Left lung (tissue), 10 donors: ENCODE results near the gene FOXM1. TPM values are rescaled to one million over a fixed set of nuclear protein-coding genes. Genes with fewer than 3 reads are reported as not detected.

Source experiments
- ATAC-seq: fragments of 200-7000 bp; cut with Tn5 transposase; one replicate; pipeline ENCODE4 v1.9.1; 2020; ENCODE audit warnings: moderate library complexity
- DNase-seq, 4 donors: peaks; one replicate each; pipeline ENCODE4 v3.0.0-alpha.2; 2013 to 2020
- H3K27ac ChIP-seq, 2 donors: fragments of 200-600 bp; sonication (generic) in 1 of 2; one replicate each; pipeline versions ENCODE4 v1.5.0 to v1.8.0; 2020 to 2021
- H3K27me3 ChIP-seq, 2 donors: fragments of 200-600 bp; sonication (generic) in 1 of 2; one replicate each; pipeline versions ENCODE4 v1.5.0 to v1.8.0; 2020 to 2021
- H3K36me3 ChIP-seq, 2 donors: fragments of 200-600 bp; sonication (generic) in 1 of 2; one replicate each; pipeline versions ENCODE4 v1.5.0 to v1.8.0; 2020 to 2021
- H3K4me1 ChIP-seq, 2 donors: fragments of 200-600 bp; one replicate each; pipeline ENCODE4 v1.8.0; 2021
- H3K4me3 ChIP-seq, 2 donors: fragments of 200-600 bp; sonication (generic) in 1 of 2; one replicate each; pipeline versions ENCODE4 v1.5.0 to v1.8.0; 2020 to 2021; ENCODE audit warnings: mild to moderate bottlenecking in 1 of 2
- H3K9me3 ChIP-seq, 2 donors: fragments of 200-600 bp; sonication (generic) in 1 of 2; one replicate each; pipeline versions ENCODE4 v1.5.0 to v1.8.0; 2020 to 2021
- intact Hi-C, 2 donors: fragments of 100-400 bp; cut with DNase I; formaldehyde crosslinking; loops; one replicate each; pipeline versions ENCODE4 v1.11.2 to v1.14.2; 2022
- polyA plus RNA-seq, 6 donors: library from polyadenylated mRNA; unstranded; fragments of 120-200 nt; gene quantifications; one replicate each; pipeline ENCODE4 v1.2.1, GENCODE V29; 2013; ENCODE audit not compliant: insufficient read length in 6 of 6
- total RNA-seq, 2 donors: library from RNA; stranded (reverse); fragmentation: NEBNext Ultra II Directional; extraction: Animal tissue kit (Norgen Biotek cat#: 25700); gene quantifications; one replicate each; pipeline ENCODE4 v1.2.1, GENCODE V29; 2021
- TF ChIP-seq, protein P1 (sequence below), 2 donors: fragments of 200-600 bp; sonication (generic) in 1 of 2; IDR thresholded peaks; one replicate each; pipeline versions ENCODE4 v1.5.0 to v1.8.0; 2021; ENCODE audit warnings: antibody characterized with exemption in 2 of 2
- donor health status: DM: no; HTN: yes; CAD: no.
- donor health status: DM: no; HTN: no; CAD: no.

The FOXM1 gene
- total and polyA plus RNA-seq, 8 donors = 4.7 to 54.0 (median 27.3) TPM

GRCh38 chr12:2829275-2829674, 47.7 kb downstream of the FOXM1 start:
- H3K27me3 ChIP-seq = peaks cover 0 to under 1% of the 10 kb centered on the region in 2 donors
- intact Hi-C loops = no loop called here
- peaks cover 0 to 73% of the 10 kb centered on the region in 2 donors for H3K36me3 ChIP-seq
- no peaks in the 10 kb centered on the region for H3K4me1 ChIP-seq
- no peaks in the 10 kb centered on the region for H3K9me3 ChIP-seq
- H3K4me3 ChIP-seq = no peak overlapping the region
- no peak for ATAC-seq
- no peak overlapping the region for H3K27ac ChIP-seq
- no peak for DNase-seq
- TF ChIP-seq, protein P1, sequence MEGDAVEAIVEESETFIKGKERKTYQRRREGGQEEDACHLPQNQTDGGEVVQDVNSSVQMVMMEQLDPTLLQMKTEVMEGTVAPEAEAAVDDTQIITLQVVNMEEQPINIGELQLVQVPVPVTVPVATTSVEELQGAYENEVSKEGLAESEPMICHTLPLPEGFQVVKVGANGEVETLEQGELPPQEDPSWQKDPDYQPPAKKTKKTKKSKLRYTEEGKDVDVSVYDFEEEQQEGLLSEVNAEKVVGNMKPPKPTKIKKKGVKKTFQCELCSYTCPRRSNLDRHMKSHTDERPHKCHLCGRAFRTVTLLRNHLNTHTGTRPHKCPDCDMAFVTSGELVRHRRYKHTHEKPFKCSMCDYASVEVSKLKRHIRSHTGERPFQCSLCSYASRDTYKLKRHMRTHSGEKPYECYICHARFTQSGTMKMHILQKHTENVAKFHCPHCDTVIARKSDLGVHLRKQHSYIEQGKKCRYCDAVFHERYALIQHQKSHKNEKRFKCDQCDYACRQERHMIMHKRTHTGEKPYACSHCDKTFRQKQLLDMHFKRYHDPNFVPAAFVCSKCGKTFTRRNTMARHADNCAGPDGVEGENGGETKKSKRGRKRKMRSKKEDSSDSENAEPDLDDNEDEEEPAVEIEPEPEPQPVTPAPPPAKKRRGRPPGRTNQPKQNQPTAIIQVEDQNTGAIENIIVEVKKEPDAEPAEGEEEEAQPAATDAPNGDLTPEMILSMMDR (IDR thresholded peaks at IDR 0.05) = no peak

- ATAC-seq = no peak
- no peak overlapping the region for H3K4me3 ChIP-seq
- H3K27me3 ChIP-seq = no peaks in the 10 kb centered on the region
- H3K4me1 ChIP-seq = no peaks in the 10 kb centered on the region
- no peaks in the 10 kb centered on the region for H3K9me3 ChIP-seq
- peaks cover 0 to 97% of the 10 kb centered on the region in 2 donors for H3K36me3 ChIP-seq
- intact Hi-C loops = no loop called here
- TF ChIP-seq, protein P1 (IDR thresholded peaks at IDR 0.05) = no peak
- DNase-seq = no peak
- no peak overlapping the region for H3K27ac ChIP-seq
These were observed 50.1 kb downstream of the FOXM1 start for GRCh38 chr12:2826721-2827515.

DNA sequence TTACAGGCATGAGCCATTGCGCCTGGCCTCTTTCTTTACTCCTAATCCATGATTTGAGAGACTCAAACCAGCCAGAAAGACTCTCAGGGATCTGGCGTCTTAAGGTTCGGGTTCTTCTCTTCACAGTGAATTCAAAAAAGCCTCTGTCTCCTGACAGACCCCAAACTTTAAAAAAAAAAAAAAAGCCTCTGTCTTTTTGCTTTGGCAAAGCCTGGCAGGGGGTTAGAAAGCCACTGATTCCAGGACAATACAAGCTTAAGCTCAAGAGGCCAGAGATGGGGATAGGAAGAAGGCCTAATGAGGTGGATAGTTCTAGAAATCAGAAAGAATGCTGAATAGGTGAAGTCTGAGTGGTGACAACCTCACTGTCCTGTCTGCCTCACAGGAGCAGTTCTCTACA, 50.9 kb downstream of the FOXM1 start:
- Histone ChIP-seq H3K4me1 (no peaks in the 10 kb centered on the region), H3K4me3 (no peak overlapping the region), H3K27ac (no peak overlapping the region), H3K36me3 (peaks cover 0 to 100% of the 10 kb centered on the region in 2 donors), H3K27me3 (no peaks in the 10 kb centered on the region), H3K9me3 (no peaks in the 10 kb centered on the region)
- DNase-seq = no peak
- no peak for ATAC-seq
- TF ChIP-seq, protein P1 (IDR thresholded peaks at IDR 0.05) = no peak
- intact Hi-C loops = no loop called here

- TF ChIP-seq, protein P1 (IDR thresholded peaks at IDR 0.05) = no peak
- H3K27me3 ChIP-seq = no peaks in the 10 kb centered on the region
- no peak for ATAC-seq
- no peaks in the 10 kb centered on the region for H3K9me3 ChIP-seq
- H3K4me1 ChIP-seq = no peaks in the 10 kb centered on the region
- no peak overlapping the region for H3K27ac ChIP-seq
- no peak overlapping the region for H3K4me3 ChIP-seq
- intact Hi-C loops = no loop called here
- DNase-seq = no peak
- peaks cover 0 to 100% of the 10 kb centered on the region in 2 donors for H3K36me3 ChIP-seq
These were observed 51.8 kb downstream of the FOXM1 start for GRCh38 chr12:2825132-2825531.

DNA sequence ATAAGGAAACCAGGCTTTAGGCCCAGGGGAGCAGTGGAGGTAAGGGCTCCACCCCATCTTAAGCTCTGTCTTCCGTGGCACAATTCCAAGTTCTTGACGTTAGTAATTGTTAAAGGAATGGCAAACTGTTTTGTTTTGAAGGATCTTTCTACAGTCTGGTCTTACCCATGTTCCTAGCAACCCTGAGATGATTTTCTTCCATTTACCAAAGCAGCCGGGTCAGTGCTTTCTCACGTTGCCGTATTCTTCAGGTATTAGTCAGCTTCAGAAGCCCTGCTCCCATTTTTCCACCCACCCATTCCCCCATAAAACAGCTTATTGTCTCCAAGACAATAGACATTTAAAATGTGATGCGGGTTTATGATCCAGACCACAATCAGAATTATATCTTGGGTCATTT, 52.4 kb downstream of the FOXM1 start:
- no peak overlapping the region for H3K27ac ChIP-seq
- no peaks in the 10 kb centered on the region for H3K9me3 ChIP-seq
- peaks cover 0 to 100% of the 10 kb centered on the region in 2 donors for H3K36me3 ChIP-seq
- no peak for DNase-seq
- no peak for ATAC-seq
- TF ChIP-seq, protein P1 (IDR thresholded peaks at IDR 0.05) = no peak
- intact Hi-C loops = no loop called here
- no peaks in the 10 kb centered on the region for H3K27me3 ChIP-seq
- no peaks in the 10 kb centered on the region for H3K4me1 ChIP-seq
- H3K4me3 ChIP-seq = no peak overlapping the region
